H9 (cell line): Measurements from ENCODE around the gene PARP8. TPM values are rescaled to one million over a fixed set of nuclear protein-coding genes. Genes with fewer than 3 reads are reported as not detected.

Experiments used
- DNase-seq: peaks from one replicate; pipeline ENCODE4 v3.0.0-alpha.2; 2017
- H2AFZ ChIP-seq: one replicate; pipeline ENCODE4 v1.6.1; 2013; ENCODE audit warnings: mild to moderate bottlenecking, low read length, control low read depth, moderate library complexity
- H2AK5ac ChIP-seq: 2 replicates; pipeline ENCODE4 v1.6.1; 2013; ENCODE audit warnings: low read length, control low read depth, mixed read lengths; ENCODE audit not compliant: insufficient read length
- H2BK120ac ChIP-seq: one replicate; pipeline ENCODE4 v1.6.1; 2013; ENCODE audit warnings: low read depth, mild to moderate bottlenecking, low read length, control low read depth, inconsistent platforms; ENCODE audit not compliant: poor library complexity, severe bottlenecking
- H2BK12ac ChIP-seq: 2 replicates; pipeline ENCODE4 v1.6.1; 2013; ENCODE audit warnings: low read length, control low read depth, mixed read lengths, low read depth; ENCODE audit not compliant: insufficient read length
- H2BK15ac ChIP-seq: 2 replicates; pipeline ENCODE4 v1.6.1; 2013; ENCODE audit warnings: low read depth, low read length, control low read depth
- H2BK20ac ChIP-seq: one replicate; pipeline ENCODE4 v1.6.1; 2013; ENCODE audit warnings: low read depth, mild to moderate bottlenecking, low read length, control low read depth, inconsistent platforms; ENCODE audit not compliant: poor library complexity, severe bottlenecking
- H2BK5ac ChIP-seq: 2 replicates; pipeline ENCODE4 v1.6.1; 2013; ENCODE audit warnings: low read length, control low read depth, mixed read lengths; ENCODE audit not compliant: insufficient read length
- H3K14ac ChIP-seq: 2 replicates; pipeline ENCODE4 v1.6.1; 2013; ENCODE audit warnings: low read length, control low read depth; ENCODE audit not compliant: insufficient read depth
- H3K18ac ChIP-seq: 2 replicates; pipeline ENCODE4 v1.6.1; 2013; ENCODE audit warnings: low read depth, mild to moderate bottlenecking, mixed read lengths, low read length, control low read depth; ENCODE audit not compliant: insufficient read length
- H3K23ac ChIP-seq: 2 replicates; pipeline ENCODE4 v1.6.1; 2013; ENCODE audit warnings: low read length, control low read depth, mixed read lengths, low read depth; ENCODE audit not compliant: insufficient read length
- H3K23me2 ChIP-seq: 2 replicates; pipeline ENCODE4 v1.6.1; 2013; ENCODE audit warnings: low read depth, mild to moderate bottlenecking, mixed read lengths, low read length, control low read depth; ENCODE audit not compliant: insufficient read length, poor library complexity, severe bottlenecking
- H3K27ac ChIP-seq: 2 replicates; pipeline ENCODE4 v1.5.1; 2013; ENCODE audit warnings: low read length, control low read depth, mixed read lengths, low read depth; ENCODE audit not compliant: insufficient read length
- H3K27me3 ChIP-seq: 2 replicates; pipeline ENCODE4 v1.6.1; 2013; ENCODE audit warnings: low read length, control low read depth, inconsistent platforms; ENCODE audit not compliant: insufficient read depth
- H3K4ac ChIP-seq: 2 replicates; pipeline ENCODE4 v1.6.1; 2013; ENCODE audit warnings: low read depth, mild to moderate bottlenecking, control low read depth, inconsistent platforms, low read length, moderate library complexity
- H3K4me1 ChIP-seq: 2 replicates; pipeline ENCODE4 v1.6.1; 2013; ENCODE audit warnings: low read length, control low read depth, inconsistent platforms; ENCODE audit not compliant: insufficient read depth
- H3K4me2 ChIP-seq: 2 replicates; pipeline ENCODE4 v1.6.1; 2013; ENCODE audit warnings: low read length, control low read depth, mixed read lengths; ENCODE audit not compliant: insufficient read length, insufficient read depth
- H3K56ac ChIP-seq: 2 replicates; pipeline ENCODE4 v1.6.1; 2013; ENCODE audit warnings: low read depth, mild to moderate bottlenecking, mixed read lengths, low read length, control low read depth; ENCODE audit not compliant: insufficient read length
- H3K79me1 ChIP-seq: 2 replicates; pipeline ENCODE4 v1.6.1; 2013; ENCODE audit warnings: low read depth, mild to moderate bottlenecking, moderate library complexity, low read length, control low read depth, inconsistent platforms; ENCODE audit not compliant: insufficient read depth, poor library complexity, severe bottlenecking
- H3K79me2 ChIP-seq: 2 replicates; pipeline ENCODE4 v1.6.1; 2013; ENCODE audit warnings: low read length, control low read depth, inconsistent platforms; ENCODE audit not compliant: insufficient read depth
- H3K9ac ChIP-seq: 2 replicates; pipeline ENCODE4 v1.6.1; 2013; ENCODE audit warnings: low read length, control low read depth, mixed read lengths; ENCODE audit not compliant: insufficient read length; ENCODE audit errors: extremely low read depth
- H3K9me3 ChIP-seq: one replicate; pipeline ENCODE4 v1.6.1; 2013; ENCODE audit warnings: low read depth, low read length, inconsistent platforms; ENCODE audit not compliant: control insufficient read depth
- H3T11ph ChIP-seq: one replicate; pipeline ENCODE4 v1.6.1; 2013; ENCODE audit warnings: mild to moderate bottlenecking, low read length, control low read depth, inconsistent platforms
- H4K20me1 ChIP-seq: one replicate; pipeline ENCODE4 v1.6.1; 2013; ENCODE audit not compliant: control insufficient read depth, insufficient read length, insufficient read depth
- H4K5ac ChIP-seq: 2 replicates; pipeline ENCODE4 v1.6.1; 2013; ENCODE audit warnings: low read depth, mild to moderate bottlenecking, mixed read lengths, low read length, control low read depth; ENCODE audit not compliant: insufficient read length
- H4K8ac ChIP-seq: replicated peaks from 2 replicates; pipeline ENCODE4 v1.6.1; 2013; ENCODE audit warnings: low read length, control low read depth, mixed read lengths, low read depth; ENCODE audit not compliant: insufficient read length
- H4K91ac ChIP-seq: 2 replicates; pipeline ENCODE4 v1.6.1; 2013; ENCODE audit warnings: low read depth, mild to moderate bottlenecking, moderate library complexity, mixed read lengths, low read length, control low read depth; ENCODE audit not compliant: insufficient read length
- H3K27ac Mint-ChIP-seq, 3 experiments: 2 replicates in 2 of 3; 3 replicates in 1 of 3; pipeline ENCODE4 v1.8.0; 2020 to 2021; ENCODE audit warnings: mixed read lengths in 3 of 3, mild to moderate bottlenecking in 1 of 3, moderate library complexity in 1 of 3
- H3K27me3 Mint-ChIP-seq: 2 replicates; pipeline ENCODE4 v1.8.0; 2021; ENCODE audit warnings: low read depth, mild to moderate bottlenecking, moderate library complexity, mixed read lengths
- H3K36me3 Mint-ChIP-seq, 3 experiments: 2 replicates in 2 of 3; 3 replicates in 1 of 3; pipeline ENCODE4 v1.8.0; 2020 to 2021; ENCODE audit warnings: low read depth in 3 of 3, mixed read lengths in 3 of 3; ENCODE audit not compliant: insufficient read depth in 1 of 3
- H3K4me1 Mint-ChIP-seq, 2 experiments: 2 replicates each; pipeline ENCODE4 v1.8.0; 2020; ENCODE audit warnings: mixed read lengths in 2 of 2
- H3K4me3 Mint-ChIP-seq, 2 experiments: 2 replicates in 1 of 2; 3 replicates in 1 of 2; pipeline ENCODE4 v1.8.0; 2020 to 2021; ENCODE audit warnings: mild to moderate bottlenecking in 2 of 2, mixed read lengths in 2 of 2, moderate library complexity in 1 of 2
- H3K9me3 Mint-ChIP-seq, 2 experiments: 2 replicates in 1 of 2; 3 replicates in 1 of 2; pipeline ENCODE4 v1.8.0; 2020; ENCODE audit warnings: mild to moderate bottlenecking in 2 of 2, mixed read lengths in 2 of 2, moderate library complexity in 1 of 2
- WGBS: extraction: QIAGEN DNeasy Blood & Tissue Kit; methylation state at CpG from one replicate; pipeline ENCODE4 v1.1.7; 2013; ENCODE audit warnings: missing lambda C conversion rate, low lambda C conversion rate, mixed read lengths; ENCODE audit not compliant: insufficient read length; ENCODE audit errors: extremely low coverage; 5-methylcytosine and 5-hydroxymethylcytosine counted together
- total RNA-seq: library from RNA; stranded (reverse); gene quantifications from 2 replicates; pipeline ENCODE4 v1.2.1, GENCODE V29; 2021
- TF ChIP-seq, protein P1 (sequence below): fragments of 200-600 bp; sonication (generic); conservative IDR thresholded peaks from 3 replicates; pipeline ENCODE4 v1.8.0; 2021; ENCODE audit warnings: antibody characterized with exemption, mild to moderate bottlenecking

Gene PARP8
- total RNA-seq, 1 experiment from 2014 or later, result 34.0 TPM

DNA sequence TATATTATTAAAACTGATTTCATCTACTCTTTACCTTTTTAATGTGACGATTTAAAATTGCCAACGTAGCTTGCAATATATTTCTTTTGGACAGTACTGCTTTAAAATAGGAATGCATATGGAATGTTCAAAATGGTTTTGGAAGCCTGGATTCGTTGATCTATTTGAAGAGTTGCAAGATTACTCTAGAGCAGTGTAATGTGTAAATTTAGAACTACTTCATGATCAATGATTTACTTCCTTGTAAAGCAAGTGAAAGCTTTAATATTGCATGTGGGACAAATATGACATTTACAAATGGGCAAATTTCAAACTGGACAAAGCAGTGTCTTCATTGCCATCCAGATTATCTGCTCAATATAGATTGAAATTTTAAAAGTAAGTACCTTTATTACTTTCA is 38.3 kb downstream of the PARP8 start:
- Histone ChIP-seq H3K23ac (no peak overlapping the region), H4K20me1 (no peaks in the 10 kb centered on the region), H3K23me2 (no peaks in the 10 kb centered on the region), H3K79me2 (peaks cover 4% of the 10 kb centered on the region; the same call in 1 of the 2 replicates), H3T11ph (no peak overlapping the region), H4K5ac (no peak overlapping the region), H2BK20ac (no peak overlapping the region), H4K8ac (no peak overlapping the region), H3K4ac (no peak overlapping the region), H3K18ac (no peak overlapping the region), H2AFZ (no peak overlapping the region), H3K79me1 (no peaks in the 10 kb centered on the region), H3K27ac (no peak overlapping the region), H3K14ac (no peak overlapping the region), H2BK12ac (no peak overlapping the region), H3K4me2 (no peak overlapping the region), H3K9me3 (no peaks in the 10 kb centered on the region), H3K4me1 (peaks cover 4% of the 10 kb centered on the region; the same call in 1 of the 2 replicates), H3K9ac (no peak overlapping the region), H3K27me3 (no peaks in the 10 kb centered on the region), H2BK15ac (no peak overlapping the region), H2BK5ac (no peak overlapping the region), H2BK120ac (no peak overlapping the region), H2AK5ac (no peak overlapping the region), H3K56ac (no peak overlapping the region), H4K91ac (no peak overlapping the region)
- Mint-ChIP-seq H3K27ac (no peak overlapping the region), H3K4me3 (no peak overlapping the region), H3K27me3 (no peaks in the 10 kb centered on the region), H3K9me3 (no peaks in the 10 kb centered on the region), H3K36me3 (no peaks in the 10 kb centered on the region), H3K4me1 (peaks cover 21 to 23% of the 10 kb centered on the region in 2 experiments)
- TF ChIP-seq, protein P1, sequence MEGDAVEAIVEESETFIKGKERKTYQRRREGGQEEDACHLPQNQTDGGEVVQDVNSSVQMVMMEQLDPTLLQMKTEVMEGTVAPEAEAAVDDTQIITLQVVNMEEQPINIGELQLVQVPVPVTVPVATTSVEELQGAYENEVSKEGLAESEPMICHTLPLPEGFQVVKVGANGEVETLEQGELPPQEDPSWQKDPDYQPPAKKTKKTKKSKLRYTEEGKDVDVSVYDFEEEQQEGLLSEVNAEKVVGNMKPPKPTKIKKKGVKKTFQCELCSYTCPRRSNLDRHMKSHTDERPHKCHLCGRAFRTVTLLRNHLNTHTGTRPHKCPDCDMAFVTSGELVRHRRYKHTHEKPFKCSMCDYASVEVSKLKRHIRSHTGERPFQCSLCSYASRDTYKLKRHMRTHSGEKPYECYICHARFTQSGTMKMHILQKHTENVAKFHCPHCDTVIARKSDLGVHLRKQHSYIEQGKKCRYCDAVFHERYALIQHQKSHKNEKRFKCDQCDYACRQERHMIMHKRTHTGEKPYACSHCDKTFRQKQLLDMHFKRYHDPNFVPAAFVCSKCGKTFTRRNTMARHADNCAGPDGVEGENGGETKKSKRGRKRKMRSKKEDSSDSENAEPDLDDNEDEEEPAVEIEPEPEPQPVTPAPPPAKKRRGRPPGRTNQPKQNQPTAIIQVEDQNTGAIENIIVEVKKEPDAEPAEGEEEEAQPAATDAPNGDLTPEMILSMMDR, result no peak
- no peak for DNase-seq
- no CpG with 5 or more reads among the region's 3 CpGs for WGBS
